IPS-18a (cell line): Measurements from ENCODE around the gene GSTT4.
"Not testable (repeated sequence)": the region's sequence is repeated elsewhere in the genome, so short reads cannot be mapped to it uniquely, and the experiment has no call there.

ENCODE experiments used
- H3K27ac ChIP-seq: one replicate; pipeline ENCODE4 v1.5.1; 2013; ENCODE audit warnings: low read length
- H3K27me3 ChIP-seq: one replicate; pipeline ENCODE4 v1.6.1; 2013; ENCODE audit warnings: mild to moderate bottlenecking, low read length; ENCODE audit not compliant: control insufficient read depth, insufficient read depth
- H3K36me3 ChIP-seq: one replicate; pipeline ENCODE4 v1.6.1; 2013; ENCODE audit warnings: low read depth, low read length; ENCODE audit not compliant: control insufficient read depth
- H3K4me1 ChIP-seq: one replicate; pipeline ENCODE4 v1.6.1; 2013; ENCODE audit warnings: low read depth, low read length; ENCODE audit not compliant: control insufficient read depth
- H3K4me3 ChIP-seq: one replicate; pipeline ENCODE4 v1.5.1; 2013; ENCODE audit warnings: low read length
- H3K9ac ChIP-seq: one replicate; pipeline ENCODE4 v1.6.1; 2013; ENCODE audit warnings: mild to moderate bottlenecking, low read length, moderate library complexity
- H3K9me3 ChIP-seq: one replicate; pipeline ENCODE4 v1.6.1; 2013; ENCODE audit warnings: low read depth, low read length; ENCODE audit not compliant: control insufficient read depth

GSTT4 gene

GRCh38 chr22:24003887-24004286 is 1.4 kb downstream of the GSTT4 start:
- Histone ChIP-seq H3K9ac (no peak overlapping the region), H3K9me3 (no peaks in the 10 kb centered on the region), H3K4me1 (peaks cover 9% of the 10 kb centered on the region), H3K27ac (no peak overlapping the region), H3K27me3 (no peaks in the 10 kb centered on the region), H3K36me3 (no peaks in the 10 kb centered on the region), H3K4me3 (no peak overlapping the region)

- no peaks in the 10 kb centered on the region for H3K9me3 ChIP-seq
- H3K27ac ChIP-seq = no peak overlapping the region
- H3K9ac ChIP-seq = no peak overlapping the region
- no peaks in the 10 kb centered on the region for H3K27me3 ChIP-seq
- no peak overlapping the region for H3K4me3 ChIP-seq
- no peaks in the 10 kb centered on the region for H3K36me3 ChIP-seq
- H3K4me1 ChIP-seq = peaks cover 9% of the 10 kb centered on the region
These were observed 2.4 kb downstream of the GSTT4 start for GRCh38 chr22:24002851-24003250.

- no peak overlapping the region for H3K9ac ChIP-seq
- H3K36me3 ChIP-seq = no peaks in the 10 kb centered on the region
- no peak overlapping the region for H3K27ac ChIP-seq
- H3K9me3 ChIP-seq = no peaks in the 10 kb centered on the region
- no peaks in the 10 kb centered on the region for H3K27me3 ChIP-seq
- peaks cover 9% of the 10 kb centered on the region for H3K4me1 ChIP-seq
- H3K4me3 ChIP-seq = no peak overlapping the region
These were observed 3.0 kb downstream of the GSTT4 start for GRCh38 chr22:24002272-24002671.

GRCh38 chr22:24001314-24001713 is 3.9 kb downstream of the GSTT4 start:
- no peaks in the 10 kb centered on the region for H3K36me3 ChIP-seq
- no peaks in the 10 kb centered on the region for H3K9me3 ChIP-seq
- no peaks in the 10 kb centered on the region for H3K27me3 ChIP-seq
- no peak overlapping the region for H3K4me3 ChIP-seq
- no peak overlapping the region for H3K27ac ChIP-seq
- H3K9ac ChIP-seq = no peak overlapping the region
- H3K4me1 ChIP-seq = peaks cover 9% of the 10 kb centered on the region

- not testable (repeated sequence) for H3K9me3 ChIP-seq, H3K4me3 ChIP-seq, H3K27me3 ChIP-seq, H3K36me3 ChIP-seq, H3K9ac ChIP-seq, H3K27ac ChIP-seq, H3K4me1 ChIP-seq
These were observed 5.5 kb downstream of the GSTT4 start for GRCh38 chr22:23999779-24000178.

- no peak overlapping the region for H3K9ac ChIP-seq
- H3K4me3 ChIP-seq = no peak overlapping the region
- H3K27ac ChIP-seq = no peak overlapping the region
- no peaks in the 10 kb centered on the region for H3K9me3 ChIP-seq
- H3K4me1 ChIP-seq = peaks cover 9% of the 10 kb centered on the region
- H3K27me3 ChIP-seq = no peaks in the 10 kb centered on the region
- no peaks in the 10 kb centered on the region for H3K36me3 ChIP-seq
These were observed 8.2 kb downstream of the GSTT4 start for GRCh38 chr22:23997092-23997491.

- not testable (repeated sequence) for H3K36me3 ChIP-seq, H3K9me3 ChIP-seq, H3K4me1 ChIP-seq, H3K27ac ChIP-seq, H3K27me3 ChIP-seq, H3K9ac ChIP-seq, H3K4me3 ChIP-seq
These were observed 11.6 kb downstream of the GSTT4 start for GRCh38 chr22:23993581-23994177.

GRCh38 chr22:23993080-23993479 is 12.2 kb downstream of the GSTT4 start:
- H3K27ac ChIP-seq, H3K27me3 ChIP-seq, H3K4me3 ChIP-seq: not testable (repeated sequence)

GRCh38 chr22:23989583-23990244 is 15.5 kb downstream of the GSTT4 start:
- H3K4me1 ChIP-seq, H3K27ac ChIP-seq, H3K9me3 ChIP-seq, H3K9ac ChIP-seq, H3K27me3 ChIP-seq, H3K36me3 ChIP-seq, H3K4me3 ChIP-seq: not testable (repeated sequence)

More at GRCh38 chr22:23993080-23993479, 12.2 kb downstream of the GSTT4 start:
- H3K9me3 ChIP-seq, H3K9ac ChIP-seq, H3K36me3 ChIP-seq, H3K4me1 ChIP-seq: not testable (repeated sequence)

GRCh38 chr22:23986538-23987178 is 18.6 kb downstream of the GSTT4 start:
- not testable (repeated sequence) for H3K4me1 ChIP-seq, H3K4me3 ChIP-seq, H3K27ac ChIP-seq

GRCh38 chr22:23986089-23986488 is 19.2 kb downstream of the GSTT4 start:
- H3K9me3 ChIP-seq, H3K4me1 ChIP-seq, H3K27me3 ChIP-seq, H3K36me3 ChIP-seq, H3K9ac ChIP-seq, H3K4me3 ChIP-seq, H3K27ac ChIP-seq: not testable (repeated sequence)

More at GRCh38 chr22:23986538-23987178, 18.6 kb downstream of the GSTT4 start:
- not testable (repeated sequence) for H3K9me3 ChIP-seq, H3K36me3 ChIP-seq, H3K27me3 ChIP-seq, H3K9ac ChIP-seq

- no peaks in the 10 kb centered on the region for H3K4me1 ChIP-seq
- no peaks in the 10 kb centered on the region for H3K9me3 ChIP-seq
- no peak overlapping the region for H3K9ac ChIP-seq
- H3K4me3 ChIP-seq = no peak overlapping the region
- H3K27me3 ChIP-seq = no peaks in the 10 kb centered on the region
- H3K27ac ChIP-seq = no peak overlapping the region
- no peaks in the 10 kb centered on the region for H3K36me3 ChIP-seq
These were observed 20.8 kb downstream of the GSTT4 start for GRCh38 chr22:23984430-23984829.
